Prostate gland (tissue), 1 donor: ENCODE measurements around the gene ATP13A3.

ENCODE experiments used
- POLR2A ChIP-seq: fragments of 450-650 bp; IDR thresholded peaks from one replicate; pipeline ENCODE4 v1.6.1; 2016; ENCODE audit warnings: antibody characterized with exemption, mild to moderate bottlenecking
- POLR2AphosphoS5 ChIP-seq: sonication (generic); formaldehyde crosslinking; IDR thresholded peaks from one replicate; pipeline ENCODE4 v1.6.1; 2017; ENCODE audit warnings: antibody characterized with exemption

DNA sequence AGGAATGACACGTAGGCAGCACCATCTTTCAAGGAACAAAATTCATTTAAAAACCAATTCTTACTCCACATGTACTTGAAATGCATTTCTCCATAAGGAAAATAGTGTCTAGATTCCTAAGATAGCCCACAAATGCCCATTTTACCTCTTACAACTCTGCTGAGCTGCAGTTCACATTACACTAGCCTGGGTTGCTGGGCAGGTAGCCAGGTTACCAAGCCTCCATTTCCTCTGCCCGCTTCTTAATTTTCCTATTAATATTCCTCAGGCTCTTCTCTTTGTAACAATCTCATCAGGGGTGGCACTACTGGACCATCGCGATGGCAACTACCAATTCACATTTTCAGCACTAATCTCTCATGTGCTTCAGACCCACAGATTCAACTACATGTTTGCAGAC is 10.8 kb downstream of the ATP13A3 start:
- no peak for TF ChIP-seq POLR2A
- TF ChIP-seq POLR2AphosphoS5: no peak
